PC-3 (cell line): ENCODE results near the gene RP9. TPM values are rescaled to one million over a fixed set of nuclear protein-coding genes. Genes with fewer than 3 reads are reported as not detected.

Source experiments
- ATAC-seq: fragments of 200-7000 bp; cut with Tn5 transposase; 2 replicates; pipeline ENCODE4 v1.9.1; 2020; ENCODE audit warnings: mild to moderate bottlenecking, moderate library complexity
- BruUV-seq: library from RNA; stranded (reverse); fragments of 400-500 nt; replicated peaks from 2 replicates; lab custom pipeline; 2021; lab: Mats Ljungman, UMichigan
- CTCF ChIA-PET: fragments of 300-600 bp; sonication (Branson Sonifier 250); formaldehyde crosslinking; loops from one replicate; lab custom pipeline; 2022; ENCODE audit warnings: antibody characterized with exemption; lab: Charles Lee
- POLR2A ChIA-PET: fragments of 300-600 bp; sonication (Branson Sonifier 250); formaldehyde crosslinking; loops from one replicate; lab custom pipeline; 2022; ENCODE audit warnings: antibody characterized with exemption; ENCODE audit not compliant: unreplicated experiment; lab: Charles Lee
- DNase-seq: peaks from one replicate; pipeline ENCODE4 v3.0.0-alpha.2; 2015
- H2AFZ ChIP-seq: fragments of 300-600 bp; sonication (generic); 2 replicates; pipeline ENCODE4 v1.6.0; 2016; ENCODE audit warnings: antibody characterized with exemption, low read length
- H3F3A ChIP-seq: fragments of 300-600 bp; sonication (generic); one replicate; pipeline ENCODE4 v1.6.0; 2017; ENCODE audit warnings: antibody characterized with exemption, low read length, control low read depth, mild to moderate bottlenecking; ENCODE audit not compliant: unreplicated experiment
- H3K27ac ChIP-seq: fragments of 300-600 bp; sonication (generic); 2 replicates; pipeline ENCODE4 v1.5.1; 2016; ENCODE audit warnings: mild to moderate bottlenecking, low read length
- H3K27me3 ChIP-seq: fragments of 300-600 bp; sonication (generic); 2 replicates; pipeline ENCODE4 v1.6.1; 2016; ENCODE audit warnings: low read length, mixed read lengths
- H3K36me3 ChIP-seq: fragments of 300-600 bp; sonication (generic); 2 replicates; pipeline ENCODE4 v1.6.1; 2016; ENCODE audit warnings: low read depth, mixed run types, low read length, mixed read lengths
- H3K4me1 ChIP-seq: fragments of 300-600 bp; sonication (generic); 2 replicates; pipeline ENCODE4 v1.5.1; 2016; ENCODE audit warnings: low read length; ENCODE audit not compliant: insufficient read depth
- H3K4me2 ChIP-seq: fragments of 300-600 bp; sonication (generic); 2 replicates; pipeline ENCODE4 v1.6.0; 2016; ENCODE audit warnings: low read length
- H3K4me3 ChIP-seq: fragments of 300-600 bp; sonication (generic); 2 replicates; pipeline ENCODE4 v1.5.1; 2016; ENCODE audit warnings: mild to moderate bottlenecking, low read length, mixed read lengths
- H3K79me2 ChIP-seq: fragments of 300-600 bp; sonication (generic); 2 replicates; pipeline ENCODE4 v1.6.1; 2017; ENCODE audit warnings: low read length, mixed read lengths
- H3K9ac ChIP-seq: fragments of 300-600 bp; sonication (generic); 2 replicates; pipeline ENCODE4 v1.6.0; 2016; ENCODE audit warnings: mild to moderate bottlenecking, low read length
- H3K9me2 ChIP-seq: fragments of 300-600 bp; sonication (generic); replicated peaks from 2 replicates; pipeline ENCODE4 v1.6.1; 2016; ENCODE audit warnings: mixed run types, low read length, mixed read lengths
- H3K9me3 ChIP-seq: fragments of 300-600 bp; sonication (generic); 2 replicates; pipeline ENCODE4 v1.6.1; 2016; ENCODE audit warnings: low read length, mixed read lengths
- H4K20me1 ChIP-seq: fragments of 300-600 bp; sonication (generic); 2 replicates; pipeline ENCODE4 v1.6.1; 2016; ENCODE audit warnings: low read length, mixed read lengths
- EZH2 ChIP-seq: fragments of 300-600 bp; sonication (generic); IDR thresholded peaks from one replicate; pipeline ENCODE4 v1.6.1; 2017; ENCODE audit warnings: antibody characterized with exemption, mild to moderate bottlenecking, low read length; ENCODE audit not compliant: unreplicated experiment
- EZH2phosphoT487 ChIP-seq: fragments of 300-600 bp; sonication (generic); IDR thresholded peaks from 2 replicates; pipeline ENCODE4 v1.6.1; 2018; ENCODE audit warnings: mild to moderate bottlenecking, antibody characterized with exemption, low read length, borderline replicate concordance
- intact Hi-C: fragments of 100-400 bp; cut with micrococcal nuclease; formaldehyde crosslinking; loops from 2 replicates; pipeline ENCODE4 v1.9.0; 2023
- total RNA-seq: library from RNA; depleted of rRNA; stranded (reverse); fragments of >200 nt; gene quantifications from 2 replicates; pipeline ENCODE4 v1.2.3, GENCODE V29; 2014
- TF ChIP-seq, protein P1 (sequence below): fragments of 300-600 bp; sonication (generic); conservative IDR thresholded peaks from 2 replicates; pipeline ENCODE4 v1.5.1; 2017; ENCODE audit warnings: antibody characterized with exemption, low read depth, mild to moderate bottlenecking, low read length

The RP9 gene
- total RNA-seq, 1 experiment from 2014 or later = 33.9 TPM

DNA sequence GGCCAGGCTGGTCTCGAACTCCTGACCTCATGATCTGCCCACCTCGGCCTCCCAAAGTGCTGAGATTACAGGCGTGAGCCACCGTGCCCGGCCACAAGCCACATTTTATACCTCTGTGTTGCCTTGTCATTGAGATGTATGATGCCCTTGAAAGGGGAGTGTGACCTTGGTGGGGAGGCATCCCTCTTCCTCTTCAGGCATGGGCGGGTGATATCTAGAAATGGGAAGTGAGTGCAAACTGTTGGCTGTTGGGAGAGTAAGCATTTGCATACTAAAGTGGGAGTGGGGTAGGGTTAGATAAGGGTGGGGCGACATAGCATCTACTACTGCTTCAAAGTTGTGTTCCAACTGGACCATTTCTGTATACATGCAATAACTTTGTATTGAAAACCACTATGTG is 20.1 kb downstream of the RP9 start:
- Histone ChIP-seq H3F3A (no peaks in the 10 kb centered on the region), H3K9me2 (no peaks in the 10 kb centered on the region), H3K79me2 (no peaks in the 10 kb centered on the region), H3K4me1 (peaks cover 8% of the 10 kb centered on the region; the same call in 1 of the 2 replicates), H4K20me1 (no peaks in the 10 kb centered on the region), H3K27ac (no peak overlapping the region), H3K9me3 (no peaks in the 10 kb centered on the region), H3K9ac (no peak overlapping the region), H3K27me3 (no peaks in the 10 kb centered on the region), H2AFZ (no peak overlapping the region), H3K4me2 (no peak overlapping the region), H3K4me3 (no peak overlapping the region), H3K36me3 (peaks cover 3% of the 10 kb centered on the region; the same call in 1 of the 2 replicates)
- BruUV-seq = no TSS peak
- DNase-seq = no peak
- ChIA-PET POLR2A (no interaction called here), CTCF (no interaction called here)
- no peak for TF ChIP-seq EZH2
- TF ChIP-seq, protein P1, sequence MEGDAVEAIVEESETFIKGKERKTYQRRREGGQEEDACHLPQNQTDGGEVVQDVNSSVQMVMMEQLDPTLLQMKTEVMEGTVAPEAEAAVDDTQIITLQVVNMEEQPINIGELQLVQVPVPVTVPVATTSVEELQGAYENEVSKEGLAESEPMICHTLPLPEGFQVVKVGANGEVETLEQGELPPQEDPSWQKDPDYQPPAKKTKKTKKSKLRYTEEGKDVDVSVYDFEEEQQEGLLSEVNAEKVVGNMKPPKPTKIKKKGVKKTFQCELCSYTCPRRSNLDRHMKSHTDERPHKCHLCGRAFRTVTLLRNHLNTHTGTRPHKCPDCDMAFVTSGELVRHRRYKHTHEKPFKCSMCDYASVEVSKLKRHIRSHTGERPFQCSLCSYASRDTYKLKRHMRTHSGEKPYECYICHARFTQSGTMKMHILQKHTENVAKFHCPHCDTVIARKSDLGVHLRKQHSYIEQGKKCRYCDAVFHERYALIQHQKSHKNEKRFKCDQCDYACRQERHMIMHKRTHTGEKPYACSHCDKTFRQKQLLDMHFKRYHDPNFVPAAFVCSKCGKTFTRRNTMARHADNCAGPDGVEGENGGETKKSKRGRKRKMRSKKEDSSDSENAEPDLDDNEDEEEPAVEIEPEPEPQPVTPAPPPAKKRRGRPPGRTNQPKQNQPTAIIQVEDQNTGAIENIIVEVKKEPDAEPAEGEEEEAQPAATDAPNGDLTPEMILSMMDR = no peak
- TF ChIP-seq EZH2phosphoT487 = no peak
- ATAC-seq = no peak
- intact Hi-C loops = no loop called here

GRCh38 chr7:33087858-33088257 is 21.3 kb downstream of the RP9 start:
- H3K36me3 ChIP-seq = no peaks in the 10 kb centered on the region
- ATAC-seq (no peak), DNase-seq (no peak)
- no peaks in the 10 kb centered on the region for H3K27me3 ChIP-seq
- ChIA-PET POLR2A (no interaction called here), CTCF (no interaction called here)
- TF ChIP-seq EZH2 (no peak), EZH2phosphoT487 (no peak)
- TF ChIP-seq, protein P1 = no peak
- H3K79me2 ChIP-seq = no peaks in the 10 kb centered on the region
- no peaks in the 10 kb centered on the region for H3K9me2 ChIP-seq
- intact Hi-C loops = no loop called here
- H3K4me1 ChIP-seq = peaks cover 8% of the 10 kb centered on the region; the same call in 1 of the 2 replicates
- no peaks in the 10 kb centered on the region for H4K20me1 ChIP-seq
- no peak overlapping the region for H2AFZ ChIP-seq
- H3F3A ChIP-seq = no peaks in the 10 kb centered on the region
- BruUV-seq = no TSS peak
- H3K4me2 ChIP-seq = no peak overlapping the region
- no peak overlapping the region for H3K27ac ChIP-seq
- H3K9me3 ChIP-seq = no peaks in the 10 kb centered on the region
- no peak overlapping the region for H3K9ac ChIP-seq
- H3K4me3 ChIP-seq = no peak overlapping the region

DNA sequence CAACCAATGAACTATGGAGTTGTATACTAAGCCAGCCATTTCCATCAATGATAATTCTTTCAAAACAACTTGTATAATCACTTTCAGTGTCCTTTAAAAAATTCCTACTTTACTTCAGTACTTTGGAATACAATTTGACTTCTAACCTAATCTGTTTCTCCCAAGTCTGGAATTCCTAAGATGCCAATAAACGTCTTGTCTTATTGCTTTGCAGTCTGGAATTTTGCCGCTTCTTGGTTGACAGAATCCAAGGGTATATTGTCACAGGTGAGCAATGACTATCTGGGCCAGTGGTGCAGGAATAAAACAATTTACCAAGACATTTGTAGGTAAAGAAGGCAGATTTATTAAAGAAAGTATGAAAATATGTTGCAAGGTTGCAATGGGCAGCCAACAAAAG is 21.8 kb downstream of the RP9 start:
- no peaks in the 10 kb centered on the region for H3K9me2 ChIP-seq
- CTCF ChIA-PET = no interaction called here

More for the DNA sequence above, 21.8 kb downstream of the RP9 start:
- intact Hi-C loops = no loop called here
- Histone ChIP-seq H3K9me3 (no peaks in the 10 kb centered on the region), H3K36me3 (no peaks in the 10 kb centered on the region), H3K4me2 (no peak overlapping the region), H3K4me3 (no peak overlapping the region), H4K20me1 (no peaks in the 10 kb centered on the region), H3K27ac (no peak overlapping the region), H3K4me1 (peaks cover 8% of the 10 kb centered on the region; the same call in 1 of the 2 replicates), H3K27me3 (no peaks in the 10 kb centered on the region), H3F3A (no peaks in the 10 kb centered on the region), H3K79me2 (no peaks in the 10 kb centered on the region), H3K9ac (no peak overlapping the region), H2AFZ (no peak overlapping the region)
- DNase-seq (no peak), ATAC-seq (no peak)
- TF ChIP-seq, protein P1 = no peak
- no peak for TF ChIP-seq EZH2
- TF ChIP-seq EZH2phosphoT487 = no peak
- no TSS peak for BruUV-seq
- POLR2A ChIA-PET = no interaction called here
